ENCODE data around the gene POLD1. TPM values are rescaled to one million over a fixed set of nuclear protein-coding genes. Genes with fewer than 3 reads are reported as not detected.

The POLD1 gene
- polyA plus RNA-seq, 1 experiment = 5.1 TPM

DNA sequence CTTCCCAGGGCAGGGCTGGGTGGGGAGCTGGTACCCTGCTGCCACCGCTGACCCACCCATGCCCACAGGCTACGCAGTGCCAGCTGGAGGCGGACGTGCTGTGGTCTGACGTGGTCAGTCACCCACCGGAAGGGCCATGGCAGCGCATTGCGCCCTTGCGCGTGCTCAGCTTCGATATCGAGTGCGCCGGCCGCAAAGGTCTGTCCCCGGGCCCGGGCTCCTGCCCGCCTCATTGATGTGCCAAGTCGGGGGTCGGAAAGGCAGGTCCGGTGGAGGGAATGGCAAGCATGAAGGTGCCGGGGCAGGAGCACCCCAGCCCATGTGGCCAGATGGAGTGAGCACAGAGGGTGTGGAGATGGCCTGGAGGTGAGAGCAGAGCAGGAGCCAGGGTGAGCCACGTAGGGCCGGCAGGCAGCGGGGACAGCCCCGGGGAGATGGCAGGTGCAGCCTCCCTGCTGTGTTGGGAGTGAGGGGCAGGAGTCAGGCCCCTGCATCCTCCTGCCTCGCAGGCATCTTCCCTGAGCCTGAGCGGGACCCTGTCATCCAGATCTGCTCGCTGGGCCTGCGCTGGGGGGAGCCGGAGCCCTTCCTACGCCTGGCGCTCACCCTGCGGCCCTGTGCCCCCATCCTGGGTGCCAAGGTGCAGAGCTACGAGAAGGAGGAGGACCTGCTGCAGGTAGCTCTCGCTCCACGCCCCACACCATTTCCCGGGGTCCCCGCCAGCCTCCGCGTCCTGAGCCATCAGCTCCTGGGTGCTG, 18.6 kb downstream of the POLD1 start:
- Histone ChIP-seq H3K9me3 (ENCODE audit: control insufficient read depth, insufficient read depth, low read length) (no peaks in the 10 kb centered on the region; the same call in 1 of the 2 replicates), H3K27me3 (ENCODE audit: control insufficient read depth, insufficient read depth, low read length) (no peaks in the 10 kb centered on the region), H3K27ac (ENCODE audit: low read depth, low read length) (no peak overlapping the region), H3K4me3 (ENCODE audit: low read depth, low read length) (no peak overlapping the region)
- DNase-seq (ENCODE audit: low read depth, low spot score) = no peak
- ChIA-PET CTCF (no interaction called here), POLR2A (no interaction called here)
- TF ChIP-seq, protein P1, sequence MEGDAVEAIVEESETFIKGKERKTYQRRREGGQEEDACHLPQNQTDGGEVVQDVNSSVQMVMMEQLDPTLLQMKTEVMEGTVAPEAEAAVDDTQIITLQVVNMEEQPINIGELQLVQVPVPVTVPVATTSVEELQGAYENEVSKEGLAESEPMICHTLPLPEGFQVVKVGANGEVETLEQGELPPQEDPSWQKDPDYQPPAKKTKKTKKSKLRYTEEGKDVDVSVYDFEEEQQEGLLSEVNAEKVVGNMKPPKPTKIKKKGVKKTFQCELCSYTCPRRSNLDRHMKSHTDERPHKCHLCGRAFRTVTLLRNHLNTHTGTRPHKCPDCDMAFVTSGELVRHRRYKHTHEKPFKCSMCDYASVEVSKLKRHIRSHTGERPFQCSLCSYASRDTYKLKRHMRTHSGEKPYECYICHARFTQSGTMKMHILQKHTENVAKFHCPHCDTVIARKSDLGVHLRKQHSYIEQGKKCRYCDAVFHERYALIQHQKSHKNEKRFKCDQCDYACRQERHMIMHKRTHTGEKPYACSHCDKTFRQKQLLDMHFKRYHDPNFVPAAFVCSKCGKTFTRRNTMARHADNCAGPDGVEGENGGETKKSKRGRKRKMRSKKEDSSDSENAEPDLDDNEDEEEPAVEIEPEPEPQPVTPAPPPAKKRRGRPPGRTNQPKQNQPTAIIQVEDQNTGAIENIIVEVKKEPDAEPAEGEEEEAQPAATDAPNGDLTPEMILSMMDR (IDR thresholded peaks at IDR 0.05; ENCODE audit: low read depth, low read length) = no peak

DNA sequence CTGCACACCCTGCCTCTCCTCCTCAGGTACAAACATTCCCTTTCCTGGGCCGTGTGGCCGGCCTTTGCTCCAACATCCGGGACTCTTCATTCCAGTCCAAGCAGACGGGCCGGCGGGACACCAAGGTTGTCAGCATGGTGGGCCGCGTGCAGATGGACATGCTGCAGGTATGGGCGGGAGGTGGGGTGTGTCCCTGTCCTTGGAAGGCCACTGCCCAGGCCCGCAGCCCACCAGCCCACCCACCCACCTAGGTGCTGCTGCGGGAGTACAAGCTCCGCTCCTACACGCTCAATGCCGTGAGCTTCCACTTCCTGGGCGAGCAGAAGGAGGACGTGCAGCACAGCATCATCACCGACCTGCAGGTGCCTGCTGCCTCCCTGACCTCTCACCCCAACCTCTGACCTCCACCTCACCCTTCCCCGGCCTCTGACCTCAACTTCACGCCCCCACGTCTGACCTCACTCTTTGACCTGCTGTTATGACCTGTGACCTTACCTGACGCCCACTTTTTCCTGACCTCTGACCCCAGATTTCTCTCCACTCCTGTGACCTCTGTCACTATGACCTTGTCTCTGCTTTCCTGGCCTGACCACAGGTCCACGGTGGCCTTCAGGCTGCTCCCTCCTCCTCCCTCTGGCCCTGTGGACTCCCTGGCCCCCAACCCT, 22.1 kb downstream of the POLD1 start:
- ChIA-PET POLR2A (no interaction called here), CTCF (no interaction called here)
- no peak overlapping the region for H3K4me3 ChIP-seq (ENCODE audit: low read depth, low read length)
- H3K27ac ChIP-seq (ENCODE audit: low read depth, low read length) = no peak overlapping the region
- H3K9me3 ChIP-seq (ENCODE audit: control insufficient read depth, insufficient read depth, low read length) = no peaks in the 10 kb centered on the region; the same call in 1 of the 2 replicates
- TF ChIP-seq, protein P1 (IDR thresholded peaks at IDR 0.05; ENCODE audit: low read depth, low read length) = no peak
- H3K27me3 ChIP-seq (ENCODE audit: control insufficient read depth, insufficient read depth, low read length) = no peaks in the 10 kb centered on the region
- DNase-seq (ENCODE audit: low read depth, low spot score) = no peak

DNA sequence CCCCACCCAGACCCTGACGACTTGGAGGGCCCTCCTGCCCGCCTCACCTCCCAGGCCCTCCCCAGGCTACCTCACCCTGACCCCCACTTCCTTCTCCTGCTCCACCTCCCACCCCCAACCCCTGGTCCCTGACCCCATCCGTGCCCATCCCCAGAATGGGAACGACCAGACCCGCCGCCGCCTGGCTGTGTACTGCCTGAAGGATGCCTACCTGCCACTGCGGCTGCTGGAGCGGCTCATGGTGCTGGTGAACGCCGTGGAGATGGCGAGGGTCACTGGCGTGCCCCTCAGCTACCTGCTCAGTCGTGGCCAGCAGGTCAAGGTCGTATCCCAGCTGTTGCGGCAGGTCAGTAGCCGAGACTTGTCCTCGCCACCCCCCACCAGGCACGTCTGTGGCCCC, 22.7 kb downstream of the POLD1 start:
- POLR2A ChIA-PET = no interaction called here
- CTCF ChIA-PET = interaction anchor here (0.6 kb wide), 1 partner anchor 614 kb away, joined by 4 read pairs; no protein-coding TSS in a partner anchor
- TF ChIP-seq, protein P1 (IDR thresholded peaks at IDR 0.05; ENCODE audit: low read depth, low read length) = no peak
- H3K27ac ChIP-seq (ENCODE audit: low read depth, low read length) = no peak overlapping the region
- DNase-seq (ENCODE audit: low read depth, low spot score) = no peak
- no peaks in the 10 kb centered on the region for H3K27me3 ChIP-seq (ENCODE audit: control insufficient read depth, insufficient read depth, low read length)
- no peaks in the 10 kb centered on the region; the same call in 1 of the 2 replicates for H3K9me3 ChIP-seq (ENCODE audit: control insufficient read depth, insufficient read depth, low read length)
- no peak overlapping the region for H3K4me3 ChIP-seq (ENCODE audit: low read depth, low read length)

DNA sequence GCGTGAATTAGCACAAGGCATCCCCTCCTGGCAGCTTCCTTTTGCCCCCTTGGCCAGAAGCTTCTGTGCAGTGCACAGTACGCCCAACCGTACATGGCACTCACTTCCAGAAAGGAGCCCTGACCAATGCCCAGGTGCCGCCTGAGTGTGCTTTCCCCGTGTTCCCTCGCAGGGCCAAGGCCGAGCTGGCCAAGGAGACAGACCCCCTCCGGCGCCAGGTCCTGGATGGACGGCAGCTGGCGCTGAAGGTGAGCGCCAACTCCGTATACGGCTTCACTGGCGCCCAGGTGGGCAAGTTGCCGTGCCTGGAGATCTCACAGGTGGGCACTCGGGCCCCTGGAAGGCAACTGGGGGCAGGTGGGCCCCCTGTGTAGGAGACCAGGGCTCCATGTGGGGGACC, 25.2 kb downstream of the POLD1 start:
- no peaks in the 10 kb centered on the region for H3K27me3 ChIP-seq (ENCODE audit: control insufficient read depth, insufficient read depth, low read length)
- ChIA-PET POLR2A (no interaction called here), CTCF (no interaction called here)
- H3K4me3 ChIP-seq (ENCODE audit: low read depth, low read length) = no peak overlapping the region
- H3K9me3 ChIP-seq (ENCODE audit: control insufficient read depth, insufficient read depth, low read length) = peaks cover 5% of the 10 kb centered on the region
- H3K27ac ChIP-seq (ENCODE audit: low read depth, low read length) = no peak overlapping the region
- no peak for DNase-seq (ENCODE audit: low read depth, low spot score)
- TF ChIP-seq, protein P1 (IDR thresholded peaks at IDR 0.05; ENCODE audit: low read depth, low read length) = no peak

DNA sequence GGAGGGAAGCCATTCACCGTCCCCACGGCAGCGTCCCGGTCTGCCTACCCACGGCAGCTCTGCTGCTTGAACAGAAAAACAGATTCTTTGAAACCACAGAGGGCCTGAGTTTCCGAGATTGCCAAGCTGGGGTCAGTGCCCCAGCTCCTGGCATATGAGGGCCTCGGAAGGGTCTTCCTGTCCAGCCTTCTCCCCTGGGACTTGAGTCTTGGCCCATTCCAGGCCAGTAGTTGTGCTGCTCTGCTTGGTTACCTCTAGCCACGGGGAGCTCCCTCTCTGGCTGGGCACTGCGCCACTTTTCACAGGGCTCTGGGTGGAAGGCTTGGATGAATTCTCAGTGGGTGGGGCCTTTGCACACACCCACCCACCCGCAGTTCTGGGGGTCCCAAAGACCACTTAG, 26.0 kb downstream of the POLD1 start:
- TF ChIP-seq, protein P1 (IDR thresholded peaks at IDR 0.05; ENCODE audit: low read depth, low read length) = no peak
- Histone ChIP-seq H3K27ac (ENCODE audit: low read depth, low read length) (no peak overlapping the region), H3K9me3 (ENCODE audit: control insufficient read depth, insufficient read depth, low read length) (peaks cover 5% of the 10 kb centered on the region), H3K27me3 (ENCODE audit: control insufficient read depth, insufficient read depth, low read length) (no peaks in the 10 kb centered on the region), H3K4me3 (ENCODE audit: low read depth, low read length) (no peak overlapping the region)
- POLR2A ChIA-PET = interaction anchor here (0.6 to 0.7 kb wide), 2 partner anchors 21 to 93 kb away, joined by 3 to 6 read pairs; no protein-coding TSS in a partner anchor
- DNase-seq (ENCODE audit: low read depth, low spot score) = no peak
- CTCF ChIA-PET = no interaction called here

Measured in AG04450 (cell line).